IMR-90 (cell line): ENCODE measurements around the gene SLC25A21.

Experiments
- BHLHE40 ChIP-seq: fragments of 150-350 bp; IDR thresholded peaks from 2 replicates; pipeline ENCODE4 v1.6.1; 2016; ENCODE audit warnings: mild to moderate bottlenecking, low read depth, low read length
- CEBPB ChIP-seq: IDR thresholded peaks from 2 replicates; pipeline ENCODE4 v1.6.1; 2012; ENCODE audit warnings: low read depth, low read length, improper control_type of control experiment
- CTCF ChIP-seq: conservative IDR thresholded peaks from 2 replicates; pipeline ENCODE4 v1.5.1; 2012; ENCODE audit warnings: mild to moderate bottlenecking, low read depth, low read length, improper control_type of control experiment
- ELK1 ChIP-seq: fragments of 150-350 bp; IDR thresholded peaks from 2 replicates; pipeline ENCODE4 v1.6.1; 2016; ENCODE audit warnings: low read depth, mild to moderate bottlenecking, low read length, moderate library complexity, borderline replicate concordance
- FOS ChIP-seq: fragments of 150-350 bp; IDR thresholded peaks from 2 replicates; pipeline ENCODE4 v1.6.1; 2016; ENCODE audit warnings: low read depth, low read length
- MAFK ChIP-seq: IDR thresholded peaks from 2 replicates; pipeline ENCODE4 v1.6.1; 2012; ENCODE audit warnings: low read depth, low read length, improper control_type of control experiment
- MAZ ChIP-seq: IDR thresholded peaks from 2 replicates; pipeline ENCODE4 v1.6.1; 2012; ENCODE audit warnings: low read depth, mild to moderate bottlenecking, low read length, improper control_type of control experiment, moderate library complexity, borderline replicate concordance
- MXI1 ChIP-seq: IDR thresholded peaks from 2 replicates; pipeline ENCODE4 v1.6.1; 2012; ENCODE audit warnings: low read depth, mild to moderate bottlenecking, low read length, moderate library complexity, borderline replicate concordance
- POLR2A ChIP-seq: IDR thresholded peaks from 2 replicates; pipeline ENCODE4 v1.6.1; 2012; ENCODE audit warnings: mild to moderate bottlenecking, low read depth, low read length
- RAD21 ChIP-seq: IDR thresholded peaks from 2 replicates; pipeline ENCODE4 v1.6.1; 2012; ENCODE audit warnings: low read length, improper control_type of control experiment
- RCOR1 ChIP-seq: IDR thresholded peaks from 2 replicates; pipeline ENCODE4 v1.6.1; 2012; ENCODE audit warnings: mild to moderate bottlenecking, low read length, improper control_type of control experiment; ENCODE audit not compliant: insufficient replicate concordance
- RFX5 ChIP-seq: IDR thresholded peaks from 2 replicates; pipeline ENCODE4 v1.8.0; 2012; ENCODE audit warnings: low read depth, mild to moderate bottlenecking, low read length, moderate library complexity
- SMC3 ChIP-seq: fragments of 150-350 bp; IDR thresholded peaks from 2 replicates; pipeline ENCODE4 v1.6.1; 2016; ENCODE audit warnings: low read depth, mild to moderate bottlenecking, antibody characterized with exemption, low read length, moderate library complexity

- TF ChIP-seq POLR2A (no peak), CTCF (no peak), FOS (no peak), RFX5 (no peak), MAZ (no peak), MXI1 (no peak), CEBPB (no peak), MAFK (no peak), SMC3 (no peak), BHLHE40 (no peak), RAD21 (no peak), ELK1 (no peak), RCOR1 (no peak)
These were observed 512.3 kb downstream of the SLC25A21 start for GRCh38 chr14:36659822-36660735.
